Measurements from ENCODE around the gene NEDD4.

NEDD4 gene

GRCh38 chr15:55784286-55784685 is 209.1 kb downstream of the NEDD4 start:
- DNase-seq (ENCODE audit: low read depth in 2 of 2): no peak

GRCh38 chr15:55782901-55783300 is 210.5 kb downstream of the NEDD4 start:
- DNase-seq (ENCODE audit: low read depth in 2 of 2): no peak

DNA sequence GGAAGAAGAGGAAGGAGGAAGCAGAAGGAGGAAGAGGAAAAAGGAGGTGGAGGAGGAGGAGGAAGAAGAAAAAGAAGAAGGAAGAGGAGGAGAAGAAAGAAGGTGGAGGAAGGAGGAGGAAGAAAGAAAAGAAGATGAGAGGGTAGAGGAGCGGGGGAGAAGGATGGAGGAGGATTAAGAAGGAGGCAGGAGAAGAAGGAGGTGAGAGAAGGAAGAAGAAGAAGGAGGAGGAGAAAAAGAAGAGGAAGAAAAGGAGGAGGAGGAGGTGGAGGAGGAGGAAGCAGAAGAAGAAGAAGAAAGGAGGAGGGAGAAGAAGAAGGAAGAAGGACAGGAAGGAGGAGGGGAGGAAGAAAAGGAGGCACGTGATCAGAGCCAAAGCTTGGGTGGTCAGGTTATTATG is 213.1 kb downstream of the NEDD4 start:
- no peak for DNase-seq (ENCODE audit: low read depth in 2 of 2)

DNA sequence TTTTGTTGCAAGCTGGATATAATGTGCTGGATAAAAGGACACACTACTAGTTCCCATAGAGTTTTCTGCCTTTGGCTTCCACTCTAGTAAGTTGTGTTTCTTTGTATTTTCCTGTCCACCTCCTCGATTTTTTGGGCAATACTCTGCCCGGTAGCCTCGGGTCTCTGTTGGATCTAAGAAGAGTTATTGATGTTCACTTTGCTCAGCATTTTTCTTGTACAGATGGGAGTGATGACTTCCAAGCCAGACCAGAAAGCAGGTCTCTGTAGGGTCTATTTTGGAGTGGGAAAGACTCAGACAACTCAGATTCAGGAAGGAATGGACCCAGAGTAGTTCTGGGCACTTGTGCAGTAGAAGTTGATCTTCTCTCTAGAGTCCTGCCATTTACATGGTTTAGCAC is 214.5 kb downstream of the NEDD4 start:
- no peak for DNase-seq (ENCODE audit: low read depth in 2 of 2)

Data from activated CD4-positive, alpha-beta T cell treated with anti-CD3 and anti-CD28 coated beads for 24 hours (primary cell).